ENCODE measurements around the gene PPIL1. TPM values are rescaled to one million over a fixed set of nuclear protein-coding genes. Genes with fewer than 3 reads are reported as not detected.
A peak's percentile ranks its signal among the peaks of the same experiment; 100 is the strongest.

Gene PPIL1
- total RNA-seq, 1 experiment from 2014 or later = 64.2 TPM

DNA sequence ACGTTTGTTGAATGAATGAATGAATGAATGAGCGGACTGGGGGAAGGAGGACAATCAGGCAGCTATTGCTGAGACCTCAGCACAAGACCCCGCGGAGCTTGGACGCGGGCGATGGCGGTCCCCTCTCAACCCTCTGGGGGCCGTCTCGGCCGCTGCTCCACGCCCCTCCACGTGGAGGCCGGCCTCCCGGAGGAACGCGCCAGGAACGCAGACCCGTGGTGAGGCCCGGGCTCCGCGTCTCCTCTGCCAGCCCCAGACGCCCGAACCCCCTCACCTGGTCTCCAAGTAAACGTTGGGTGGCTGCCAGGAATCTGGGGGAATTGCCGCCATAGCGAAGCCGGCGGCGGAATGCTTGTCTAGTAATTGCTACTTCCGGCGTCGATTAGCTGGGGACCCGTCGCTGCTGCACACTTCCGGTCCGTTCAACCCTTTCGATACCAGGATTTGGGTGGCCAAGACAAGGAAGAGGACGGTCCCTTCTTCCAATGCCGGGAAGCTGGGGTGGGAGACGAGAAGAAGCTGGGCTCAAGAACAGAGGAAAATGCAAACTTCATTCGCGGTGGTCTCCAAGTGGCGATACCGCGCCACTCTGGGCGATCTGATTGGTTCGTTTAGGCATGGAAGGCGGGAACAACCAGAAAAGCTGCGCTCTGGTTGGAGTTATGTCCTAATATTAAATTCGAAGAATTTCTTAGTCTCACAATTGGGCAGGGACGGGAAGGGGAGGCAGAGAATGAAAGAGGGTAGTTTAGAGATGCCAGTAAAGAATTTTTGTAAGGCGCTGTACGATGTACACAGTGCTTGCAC lies at the start of gene PPIL1 (continued):
- TF ChIP-seq, protein P1, sequence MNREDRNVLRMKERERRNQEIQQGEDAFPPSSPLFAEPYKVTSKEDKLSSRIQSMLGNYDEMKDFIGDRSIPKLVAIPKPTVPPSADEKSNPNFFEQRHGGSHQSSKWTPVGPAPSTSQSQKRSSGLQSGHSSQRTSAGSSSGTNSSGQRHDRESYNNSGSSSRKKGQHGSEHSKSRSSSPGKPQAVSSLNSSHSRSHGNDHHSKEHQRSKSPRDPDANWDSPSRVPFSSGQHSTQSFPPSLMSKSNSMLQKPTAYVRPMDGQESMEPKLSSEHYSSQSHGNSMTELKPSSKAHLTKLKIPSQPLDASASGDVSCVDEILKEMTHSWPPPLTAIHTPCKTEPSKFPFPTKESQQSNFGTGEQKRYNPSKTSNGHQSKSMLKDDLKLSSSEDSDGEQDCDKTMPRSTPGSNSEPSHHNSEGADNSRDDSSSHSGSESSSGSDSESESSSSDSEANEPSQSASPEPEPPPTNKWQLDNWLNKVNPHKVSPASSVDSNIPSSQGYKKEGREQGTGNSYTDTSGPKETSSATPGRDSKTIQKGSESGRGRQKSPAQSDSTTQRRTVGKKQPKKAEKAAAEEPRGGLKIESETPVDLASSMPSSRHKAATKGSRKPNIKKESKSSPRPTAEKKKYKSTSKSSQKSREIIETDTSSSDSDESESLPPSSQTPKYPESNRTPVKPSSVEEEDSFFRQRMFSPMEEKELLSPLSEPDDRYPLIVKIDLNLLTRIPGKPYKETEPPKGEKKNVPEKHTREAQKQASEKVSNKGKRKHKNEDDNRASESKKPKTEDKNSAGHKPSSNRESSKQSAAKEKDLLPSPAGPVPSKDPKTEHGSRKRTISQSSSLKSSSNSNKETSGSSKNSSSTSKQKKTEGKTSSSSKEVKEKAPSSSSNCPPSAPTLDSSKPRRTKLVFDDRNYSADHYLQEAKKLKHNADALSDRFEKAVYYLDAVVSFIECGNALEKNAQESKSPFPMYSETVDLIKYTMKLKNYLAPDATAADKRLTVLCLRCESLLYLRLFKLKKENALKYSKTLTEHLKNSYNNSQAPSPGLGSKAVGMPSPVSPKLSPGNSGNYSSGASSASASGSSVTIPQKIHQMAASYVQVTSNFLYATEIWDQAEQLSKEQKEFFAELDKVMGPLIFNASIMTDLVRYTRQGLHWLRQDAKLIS (CRISPR knock-in tag; IDR thresholded peaks at IDR 0.05; ENCODE audit: borderline replicate concordance) = no peak
- no peak for TF ChIP-seq CBFB (CRISPR knock-in tag; IDR thresholded peaks at IDR 0.05; ENCODE audit: low read depth)
- TF ChIP-seq, protein P2, sequence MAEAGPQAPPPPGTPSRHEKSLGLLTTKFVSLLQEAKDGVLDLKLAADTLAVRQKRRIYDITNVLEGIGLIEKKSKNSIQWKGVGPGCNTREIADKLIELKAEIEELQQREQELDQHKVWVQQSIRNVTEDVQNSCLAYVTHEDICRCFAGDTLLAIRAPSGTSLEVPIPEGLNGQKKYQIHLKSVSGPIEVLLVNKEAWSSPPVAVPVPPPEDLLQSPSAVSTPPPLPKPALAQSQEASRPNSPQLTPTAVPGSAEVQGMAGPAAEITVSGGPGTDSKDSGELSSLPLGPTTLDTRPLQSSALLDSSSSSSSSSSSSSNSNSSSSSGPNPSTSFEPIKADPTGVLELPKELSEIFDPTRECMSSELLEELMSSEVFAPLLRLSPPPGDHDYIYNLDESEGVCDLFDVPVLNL (CRISPR knock-in tag; IDR thresholded peaks at IDR 0.05; ENCODE audit: borderline replicate concordance, low read depth) = no peak
- TF ChIP-seq, protein P3, sequence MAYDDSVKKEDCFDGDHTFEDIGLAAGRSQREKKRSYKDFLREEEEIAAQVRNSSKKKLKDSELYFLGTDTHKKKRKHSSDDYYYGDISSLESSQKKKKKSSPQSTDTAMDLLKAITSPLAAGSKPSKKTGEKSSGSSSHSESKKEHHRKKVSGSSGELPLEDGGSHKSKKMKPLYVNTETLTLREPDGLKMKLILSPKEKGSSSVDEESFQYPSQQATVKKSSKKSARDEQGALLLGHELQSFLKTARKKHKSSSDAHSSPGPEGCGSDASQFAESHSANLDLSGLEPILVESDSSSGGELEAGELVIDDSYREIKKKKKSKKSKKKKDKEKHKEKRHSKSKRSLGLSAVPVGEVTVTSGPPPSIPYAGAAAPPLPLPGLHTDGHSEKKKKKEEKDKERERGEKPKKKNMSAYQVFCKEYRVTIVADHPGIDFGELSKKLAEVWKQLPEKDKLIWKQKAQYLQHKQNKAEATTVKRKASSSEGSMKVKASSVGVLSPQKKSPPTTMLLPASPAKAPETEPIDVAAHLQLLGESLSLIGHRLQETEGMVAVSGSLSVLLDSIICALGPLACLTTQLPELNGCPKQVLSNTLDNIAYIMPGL (CRISPR knock-in tag; IDR thresholded peaks at IDR 0.05) = peak; percentile 89
- TF ChIP-seq, protein P4, sequence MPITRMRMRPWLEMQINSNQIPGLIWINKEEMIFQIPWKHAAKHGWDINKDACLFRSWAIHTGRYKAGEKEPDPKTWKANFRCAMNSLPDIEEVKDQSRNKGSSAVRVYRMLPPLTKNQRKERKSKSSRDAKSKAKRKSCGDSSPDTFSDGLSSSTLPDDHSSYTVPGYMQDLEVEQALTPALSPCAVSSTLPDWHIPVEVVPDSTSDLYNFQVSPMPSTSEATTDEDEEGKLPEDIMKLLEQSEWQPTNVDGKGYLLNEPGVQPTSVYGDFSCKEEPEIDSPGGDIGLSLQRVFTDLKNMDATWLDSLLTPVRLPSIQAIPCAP (CRISPR knock-in tag; IDR thresholded peaks at IDR 0.05) = no peak
- TF ChIP-seq, protein P5, sequence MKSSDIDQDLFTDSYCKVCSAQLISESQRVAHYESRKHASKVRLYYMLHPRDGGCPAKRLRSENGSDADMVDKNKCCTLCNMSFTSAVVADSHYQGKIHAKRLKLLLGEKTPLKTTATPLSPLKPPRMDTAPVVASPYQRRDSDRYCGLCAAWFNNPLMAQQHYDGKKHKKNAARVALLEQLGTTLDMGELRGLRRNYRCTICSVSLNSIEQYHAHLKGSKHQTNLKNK (CRISPR knock-in tag; IDR thresholded peaks at IDR 0.05) = no peak
- TF ChIP-seq, protein P6, sequence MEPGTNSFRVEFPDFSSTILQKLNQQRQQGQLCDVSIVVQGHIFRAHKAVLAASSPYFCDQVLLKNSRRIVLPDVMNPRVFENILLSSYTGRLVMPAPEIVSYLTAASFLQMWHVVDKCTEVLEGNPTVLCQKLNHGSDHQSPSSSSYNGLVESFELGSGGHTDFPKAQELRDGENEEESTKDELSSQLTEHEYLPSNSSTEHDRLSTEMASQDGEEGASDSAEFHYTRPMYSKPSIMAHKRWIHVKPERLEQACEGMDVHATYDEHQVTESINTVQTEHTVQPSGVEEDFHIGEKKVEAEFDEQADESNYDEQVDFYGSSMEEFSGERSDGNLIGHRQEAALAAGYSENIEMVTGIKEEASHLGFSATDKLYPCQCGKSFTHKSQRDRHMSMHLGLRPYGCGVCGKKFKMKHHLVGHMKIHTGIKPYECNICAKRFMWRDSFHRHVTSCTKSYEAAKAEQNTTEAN (CRISPR knock-in tag; IDR thresholded peaks at IDR 0.05) = no peak

DNA sequence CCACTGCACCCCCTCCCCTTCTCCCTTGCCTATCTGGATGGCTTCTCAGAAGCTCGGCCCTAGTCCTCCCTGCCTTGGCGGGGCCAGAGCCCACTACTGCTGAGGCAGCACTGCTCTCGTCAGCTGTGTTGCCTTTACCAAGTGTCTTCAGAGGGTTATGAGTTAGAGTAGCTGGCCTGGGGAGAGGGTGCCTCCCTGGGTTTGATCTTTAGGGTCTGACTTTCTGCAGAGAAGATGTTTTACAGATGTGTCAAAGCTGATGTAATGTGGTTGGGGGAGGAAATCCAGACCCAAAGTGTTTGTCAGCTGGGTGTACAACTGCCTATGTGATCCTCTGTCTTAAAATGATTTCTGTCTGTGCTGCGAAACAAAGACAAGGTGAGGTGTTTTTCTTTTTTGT lies 49.5 kb upstream of the PPIL1 start:
- no peak overlapping the region for H3K4me3 Mint-ChIP-seq
- ATAC-seq = no peak
- TF ChIP-seq ZNF671 (CRISPR knock-in tag; IDR thresholded peaks at IDR 0.05) (no peak), GABPB1 (CRISPR knock-in tag; IDR thresholded peaks at IDR 0.05) (no peak), CREM (CRISPR knock-in tag; IDR thresholded peaks at IDR 0.05) (no peak)
- TF ChIP-seq, protein P7, sequence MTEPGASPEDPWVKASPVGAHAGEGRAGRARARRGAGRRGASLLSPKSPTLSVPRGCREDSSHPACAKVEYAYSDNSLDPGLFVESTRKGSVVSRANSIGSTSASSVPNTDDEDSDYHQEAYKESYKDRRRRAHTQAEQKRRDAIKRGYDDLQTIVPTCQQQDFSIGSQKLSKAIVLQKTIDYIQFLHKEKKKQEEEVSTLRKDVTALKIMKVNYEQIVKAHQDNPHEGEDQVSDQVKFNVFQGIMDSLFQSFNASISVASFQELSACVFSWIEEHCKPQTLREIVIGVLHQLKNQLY (CRISPR knock-in tag; IDR thresholded peaks at IDR 0.05) = no peak
- TF ChIP-seq, protein P3 (CRISPR knock-in tag; IDR thresholded peaks at IDR 0.05) = no peak
- TF ChIP-seq, protein P8, sequence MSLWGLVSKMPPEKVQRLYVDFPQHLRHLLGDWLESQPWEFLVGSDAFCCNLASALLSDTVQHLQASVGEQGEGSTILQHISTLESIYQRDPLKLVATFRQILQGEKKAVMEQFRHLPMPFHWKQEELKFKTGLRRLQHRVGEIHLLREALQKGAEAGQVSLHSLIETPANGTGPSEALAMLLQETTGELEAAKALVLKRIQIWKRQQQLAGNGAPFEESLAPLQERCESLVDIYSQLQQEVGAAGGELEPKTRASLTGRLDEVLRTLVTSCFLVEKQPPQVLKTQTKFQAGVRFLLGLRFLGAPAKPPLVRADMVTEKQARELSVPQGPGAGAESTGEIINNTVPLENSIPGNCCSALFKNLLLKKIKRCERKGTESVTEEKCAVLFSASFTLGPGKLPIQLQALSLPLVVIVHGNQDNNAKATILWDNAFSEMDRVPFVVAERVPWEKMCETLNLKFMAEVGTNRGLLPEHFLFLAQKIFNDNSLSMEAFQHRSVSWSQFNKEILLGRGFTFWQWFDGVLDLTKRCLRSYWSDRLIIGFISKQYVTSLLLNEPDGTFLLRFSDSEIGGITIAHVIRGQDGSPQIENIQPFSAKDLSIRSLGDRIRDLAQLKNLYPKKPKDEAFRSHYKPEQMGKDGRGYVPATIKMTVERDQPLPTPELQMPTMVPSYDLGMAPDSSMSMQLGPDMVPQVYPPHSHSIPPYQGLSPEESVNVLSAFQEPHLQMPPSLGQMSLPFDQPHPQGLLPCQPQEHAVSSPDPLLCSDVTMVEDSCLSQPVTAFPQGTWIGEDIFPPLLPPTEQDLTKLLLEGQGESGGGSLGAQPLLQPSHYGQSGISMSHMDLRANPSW (CRISPR knock-in tag; conservative IDR thresholded peaks at IDR 0.05; ENCODE audit: low read depth) = no peak
- TF ChIP-seq, protein P9, sequence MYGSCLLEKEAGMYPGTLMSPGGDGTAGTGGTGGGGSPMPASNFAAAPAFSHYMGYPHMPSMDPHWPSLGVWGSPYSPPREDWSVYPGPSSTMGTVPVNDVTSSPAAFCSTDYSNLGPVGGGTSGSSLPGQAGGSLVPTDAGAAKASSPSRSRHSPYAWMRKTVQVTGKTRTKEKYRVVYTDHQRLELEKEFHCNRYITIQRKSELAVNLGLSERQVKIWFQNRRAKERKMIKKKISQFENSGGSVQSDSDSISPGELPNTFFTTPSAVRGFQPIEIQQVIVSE (CRISPR knock-in tag; IDR thresholded peaks at IDR 0.05; ENCODE audit: borderline replicate concordance) = no peak
- TF ChIP-seq, protein P10, sequence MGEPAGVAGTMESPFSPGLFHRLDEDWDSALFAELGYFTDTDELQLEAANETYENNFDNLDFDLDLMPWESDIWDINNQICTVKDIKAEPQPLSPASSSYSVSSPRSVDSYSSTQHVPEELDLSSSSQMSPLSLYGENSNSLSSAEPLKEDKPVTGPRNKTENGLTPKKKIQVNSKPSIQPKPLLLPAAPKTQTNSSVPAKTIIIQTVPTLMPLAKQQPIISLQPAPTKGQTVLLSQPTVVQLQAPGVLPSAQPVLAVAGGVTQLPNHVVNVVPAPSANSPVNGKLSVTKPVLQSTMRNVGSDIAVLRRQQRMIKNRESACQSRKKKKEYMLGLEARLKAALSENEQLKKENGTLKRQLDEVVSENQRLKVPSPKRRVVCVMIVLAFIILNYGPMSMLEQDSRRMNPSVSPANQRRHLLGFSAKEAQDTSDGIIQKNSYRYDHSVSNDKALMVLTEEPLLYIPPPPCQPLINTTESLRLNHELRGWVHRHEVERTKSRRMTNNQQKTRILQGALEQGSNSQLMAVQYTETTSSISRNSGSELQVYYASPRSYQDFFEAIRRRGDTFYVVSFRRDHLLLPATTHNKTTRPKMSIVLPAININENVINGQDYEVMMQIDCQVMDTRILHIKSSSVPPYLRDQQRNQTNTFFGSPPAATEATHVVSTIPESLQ (CRISPR knock-in tag; IDR thresholded peaks at IDR 0.05) = no peak

More for the DNA sequence above, 49.5 kb upstream of the PPIL1 start:
- H3K9me3 Mint-ChIP-seq = no peaks in the 10 kb centered on the region
- H3K36me3 Mint-ChIP-seq = no peaks in the 10 kb centered on the region
- H3K27ac Mint-ChIP-seq = no peak overlapping the region
- no peak for DNase-seq (ENCODE audit: low spot score)
- H3K4me1 Mint-ChIP-seq = no peaks in the 10 kb centered on the region
- CTCF ChIA-PET = interaction anchor here (0.8 to 1.1 kb wide), 3 partner anchors 10 to 94 kb away, joined by 3 to 4 read pairs (median 3); no protein-coding TSS in a partner anchor
- POLR2A ChIA-PET = no interaction called here
- H3K27me3 Mint-ChIP-seq (ENCODE audit: low read depth) = no peaks in the 10 kb centered on the region
